Mesenchymal stem cell (in vitro differentiated cells and primary cell): ENCODE data around the gene MARK3.
"Not testable (repeated sequence)": the region's sequence is repeated elsewhere in the genome, so short reads cannot be mapped to it uniquely, and the experiment has no call there.

ENCODE experiments used
- DNase-seq: peaks from one replicate; pipeline ENCODE4 v3.0.0-alpha.2; 2013
- H2AFZ ChIP-seq: one replicate; pipeline ENCODE4 v1.6.1; 2013; ENCODE audit warnings: low read depth, mild to moderate bottlenecking, control low read depth, inconsistent platforms, low read length, moderate library complexity
- H2AK5ac ChIP-seq: 2 replicates; pipeline ENCODE4 v1.6.1; 2013; ENCODE audit warnings: low read length, moderate library complexity, mild to moderate bottlenecking, inconsistent platforms; ENCODE audit not compliant: severe bottlenecking
- H2BK120ac ChIP-seq: one replicate; pipeline ENCODE4 v1.6.1; 2013; ENCODE audit warnings: low read depth, mild to moderate bottlenecking, inconsistent platforms, low read length, moderate library complexity
- H2BK12ac ChIP-seq, 2 experiments: one replicate each; pipeline ENCODE4 v1.6.1; 2013; ENCODE audit warnings: inconsistent platforms in 2 of 2, low read length in 2 of 2, mild to moderate bottlenecking in 2 of 2, moderate library complexity in 2 of 2, control low read depth in 1 of 2
- H2BK15ac ChIP-seq: one replicate; pipeline ENCODE4 v1.6.1; 2013; ENCODE audit warnings: mild to moderate bottlenecking, low read depth, inconsistent platforms; ENCODE audit not compliant: poor library complexity, severe bottlenecking
- H2BK5ac ChIP-seq: 2 replicates; pipeline ENCODE4 v1.6.1; 2013; ENCODE audit warnings: low read depth, mild to moderate bottlenecking, low read length, control low read depth, inconsistent platforms; ENCODE audit not compliant: poor library complexity, severe bottlenecking
- H3K14ac ChIP-seq, 2 experiments: one replicate each; pipeline ENCODE4 v1.6.1; 2013; ENCODE audit warnings: inconsistent platforms in 2 of 2, low read length in 2 of 2, control low read depth in 1 of 2, mild to moderate bottlenecking in 1 of 2, moderate library complexity in 1 of 2
- H3K18ac ChIP-seq, 2 experiments: one replicate each; pipeline ENCODE4 v1.6.1; 2013; ENCODE audit warnings: inconsistent platforms in 2 of 2, low read length in 2 of 2, control low read depth in 1 of 2, low read depth in 1 of 2, mild to moderate bottlenecking in 1 of 2
- H3K23ac ChIP-seq, 2 experiments: one replicate each; pipeline ENCODE4 v1.6.1; 2013; ENCODE audit warnings: inconsistent platforms in 2 of 2, low read length in 2 of 2, mild to moderate bottlenecking in 2 of 2, moderate library complexity in 2 of 2, control low read depth in 1 of 2
- H3K27ac ChIP-seq: 2 replicates; pipeline ENCODE4 v1.5.1; 2013; ENCODE audit warnings: mild to moderate bottlenecking, moderate library complexity, low read length, control low read depth, inconsistent platforms; ENCODE audit not compliant: poor library complexity, severe bottlenecking
- H3K27me3 ChIP-seq, 2 experiments: 2 replicates each; pipeline versions ENCODE4 v1.6.1 to v1.7.0; 2013; ENCODE audit warnings: low read length in 2 of 2, mild to moderate bottlenecking in 2 of 2, moderate library complexity in 2 of 2, control low read depth in 1 of 2, inconsistent platforms in 1 of 2; ENCODE audit not compliant: control insufficient read depth in 1 of 2, insufficient read depth in 1 of 2
- H3K36me3 ChIP-seq, 2 experiments: 2 replicates each; pipeline versions ENCODE4 v1.6.1 to v1.7.0; 2013; ENCODE audit warnings: low read length in 2 of 2, control low read depth in 1 of 2, inconsistent platforms in 1 of 2, low read depth in 1 of 2, mild to moderate bottlenecking in 1 of 2; ENCODE audit not compliant: insufficient read depth in 2 of 2, control insufficient read depth in 1 of 2
- H3K4ac ChIP-seq, 2 experiments: one replicate each; pipeline ENCODE4 v1.6.1; 2013; ENCODE audit warnings: inconsistent platforms in 2 of 2, low read length in 2 of 2, mild to moderate bottlenecking in 2 of 2, moderate library complexity in 2 of 2, control low read depth in 1 of 2, low read depth in 1 of 2
- H3K4me1 ChIP-seq: 2 replicates; pipeline ENCODE4 v1.6.1; 2013; ENCODE audit warnings: low read depth, low read length, control low read depth; ENCODE audit not compliant: control insufficient read depth, insufficient read depth
- H3K4me2 ChIP-seq: 2 replicates; pipeline ENCODE4 v1.6.1; 2013; ENCODE audit warnings: low read length, mild to moderate bottlenecking, inconsistent platforms; ENCODE audit not compliant: poor library complexity, severe bottlenecking
- H3K4me3 ChIP-seq, 2 experiments: 2 replicates each; pipeline versions ENCODE4 v1.5.1 to v1.7.0; 2013; ENCODE audit warnings: low read length in 2 of 2, mild to moderate bottlenecking in 2 of 2, control low read depth in 1 of 2, low read depth in 1 of 2; ENCODE audit not compliant: insufficient read depth in 1 of 2
- H3K79me1 ChIP-seq: replicated peaks from 2 replicates; pipeline ENCODE4 v1.6.1; 2013; ENCODE audit warnings: mild to moderate bottlenecking, control low read depth, low read length, inconsistent platforms; ENCODE audit not compliant: poor library complexity, severe bottlenecking
- H3K9ac ChIP-seq: 2 replicates; pipeline ENCODE4 v1.7.0; 2013; ENCODE audit warnings: mild to moderate bottlenecking, low read length, moderate library complexity
- H3K9me3 ChIP-seq: 2 replicates; pipeline ENCODE4 v1.7.0; 2013; ENCODE audit warnings: mild to moderate bottlenecking, low read length; ENCODE audit not compliant: control insufficient read depth
- H4K8ac ChIP-seq: one replicate; pipeline ENCODE4 v1.6.1; 2013; ENCODE audit warnings: inconsistent platforms, mild to moderate bottlenecking, low read length, moderate library complexity
- H4K91ac ChIP-seq: one replicate; pipeline ENCODE4 v1.6.1; 2013; ENCODE audit warnings: mild to moderate bottlenecking, low read length, inconsistent platforms
- WGBS: methylation state at CpG from one replicate; pipeline ENCODE4 v1.1.7; 2013; ENCODE audit warnings: mixed read lengths; 5-methylcytosine and 5-hydroxymethylcytosine counted together

Gene MARK3

DNA sequence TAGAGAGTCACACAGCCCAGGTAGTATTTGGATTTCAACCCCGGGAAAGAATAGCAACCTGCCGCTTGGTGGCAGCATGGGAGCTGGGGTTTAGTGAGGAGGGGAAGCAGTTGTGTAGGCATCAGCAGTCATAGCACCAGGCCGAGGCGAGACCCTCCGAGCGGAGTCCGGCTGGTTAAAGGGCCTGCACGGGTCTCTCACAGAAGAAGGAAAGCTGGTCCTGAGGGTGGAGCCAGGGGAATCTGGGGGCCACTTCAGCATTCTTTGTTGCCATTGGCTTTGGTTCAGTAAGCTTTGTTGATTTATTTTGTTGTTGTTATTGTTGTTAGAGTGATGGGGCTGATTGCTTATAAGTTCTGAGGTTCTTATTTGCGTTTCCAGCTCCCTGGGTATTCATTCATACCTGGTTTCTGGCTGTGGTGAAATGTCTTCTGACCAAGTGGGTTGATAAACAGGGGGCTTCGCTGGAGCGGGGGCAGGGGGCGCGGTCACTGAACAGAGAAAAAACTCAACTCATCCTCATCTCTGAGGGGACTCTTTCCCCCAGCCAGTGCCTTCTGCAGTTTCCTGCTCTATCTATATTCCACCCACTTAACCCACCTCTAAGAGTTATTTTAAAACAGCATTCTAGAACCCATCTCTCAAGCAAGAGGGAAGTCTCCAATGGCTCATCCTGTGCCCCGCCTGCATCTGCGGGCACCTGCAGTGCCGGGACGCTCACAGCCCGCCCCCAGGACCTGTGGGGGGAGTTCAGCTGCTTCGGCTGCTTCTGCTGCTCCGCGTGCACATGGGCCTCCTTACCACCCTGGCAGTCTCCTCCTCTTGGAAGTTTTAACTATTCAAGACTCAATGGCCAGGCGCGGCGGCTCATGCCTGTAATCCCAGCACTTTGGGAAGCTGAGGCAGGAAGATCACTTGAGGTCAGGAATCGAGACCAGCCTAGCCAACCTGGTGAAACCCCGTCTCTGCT lies 125.8 kb downstream of the MARK3 start:
- Histone ChIP-seq H3K9me3 (no peaks in the 10 kb centered on the region), H2BK120ac (no peak overlapping the region), H4K91ac (no peak overlapping the region), H3K4me3 (no peak overlapping the region), H3K4ac (no peak overlapping the region), H2BK12ac (no peak overlapping the region), H3K9ac (no peak overlapping the region), H2AFZ (no peak overlapping the region), H3K27ac (no peak overlapping the region), H3K18ac (no peak overlapping the region), H3K36me3 (peaks cover 66 to 70% of the 10 kb centered on the region in 2 experiments), H3K79me1 (peaks cover 7% of the 10 kb centered on the region), H2BK5ac (no peak overlapping the region), H2BK15ac (no peak overlapping the region), H2AK5ac (no peak overlapping the region), H3K4me1 (peaks cover 9% of the 10 kb centered on the region), H4K8ac (no peak overlapping the region), H3K23ac (no peak overlapping the region), H3K14ac (no peak overlapping the region), H3K27me3 (no peaks in the 10 kb centered on the region), H3K4me2 (no peak overlapping the region)
- 94% methylated on average over 24 of the region's 26 CpGs for WGBS
- no peak for DNase-seq

- 100% methylated on average over 6 of the region's 8 CpGs for WGBS
- DNase-seq, H3K23ac ChIP-seq: not testable (repeated sequence)
Measured at GRCh38 chr14:103512180-103512579, 127.0 kb downstream of the MARK3 start.

DNA sequence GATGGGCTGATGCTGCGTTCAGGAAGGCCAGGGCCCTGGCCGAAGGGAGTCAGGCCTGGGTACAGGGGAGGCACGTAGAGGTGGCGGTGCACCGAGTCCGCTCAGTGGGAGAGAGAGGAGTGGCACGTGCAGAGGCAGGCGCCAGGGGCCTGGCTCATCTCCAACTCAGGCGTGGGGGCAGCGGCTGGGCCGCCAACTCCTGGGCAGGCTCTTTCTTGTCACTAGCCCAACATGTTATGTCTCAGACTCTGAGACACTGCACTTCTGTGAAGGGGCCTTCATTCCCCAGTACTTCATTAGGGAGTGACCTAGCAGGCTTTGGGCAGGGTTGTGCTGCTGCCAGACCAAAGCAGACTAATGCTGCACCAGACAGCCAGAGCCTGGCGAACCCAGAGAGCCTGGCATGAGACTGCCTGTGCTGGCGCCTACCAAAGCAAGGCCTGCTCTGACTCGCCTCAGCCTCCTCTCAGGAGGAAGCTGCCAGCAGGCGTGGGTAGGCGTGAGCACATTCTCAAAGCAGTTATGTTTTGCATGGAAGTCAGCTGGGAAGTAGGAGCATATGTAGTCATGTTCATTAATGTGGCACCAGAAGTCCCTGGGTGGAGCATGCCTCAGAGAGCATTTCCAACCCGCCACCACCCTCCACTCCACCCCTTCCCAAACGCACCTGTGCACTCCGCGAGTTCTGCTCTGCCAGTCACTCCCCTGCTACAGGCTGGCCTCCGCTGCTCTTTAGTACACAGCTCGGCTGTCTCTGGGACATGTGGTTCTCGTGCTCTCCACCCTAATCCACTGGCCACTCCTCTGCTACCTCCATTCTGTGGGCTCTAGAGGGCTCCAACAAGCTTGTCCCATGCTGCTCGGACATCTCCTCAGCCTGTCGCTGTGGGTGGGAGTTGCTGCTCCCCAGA lies 127.7 kb downstream of the MARK3 start:
- Histone ChIP-seq H4K91ac (no peak overlapping the region), H3K4me3 (no peak overlapping the region), H3K36me3 (peaks cover 57 to 61% of the 10 kb centered on the region in 2 experiments), H3K27ac (no peak overlapping the region), H3K18ac (no peak overlapping the region), H3K79me1 (peaks cover 6% of the 10 kb centered on the region), H3K23ac (no peak overlapping the region), H2BK12ac (no peak overlapping the region), H3K9ac (peak overlapping the region; percentile 60), H3K4me1 (peaks cover 13% of the 10 kb centered on the region), H3K4me2 (no peak overlapping the region), H2BK5ac (no peak overlapping the region), H3K27me3 (no peaks in the 10 kb centered on the region), H3K4ac (no peak overlapping the region), H4K8ac (no peak overlapping the region), H2AK5ac (no peak overlapping the region), H3K14ac (no peak overlapping the region), H2BK15ac (no peak overlapping the region), H2BK120ac (no peak overlapping the region), H3K9me3 (no peaks in the 10 kb centered on the region), H2AFZ (no peak overlapping the region)
- DNase-seq, result no peak
- 93% methylated on average over 23 of the region's 25 CpGs for WGBS

More at GRCh38 chr14:103512180-103512579, 127.0 kb downstream of the MARK3 start:
- not testable (repeated sequence) for H3K4me3 ChIP-seq, H2BK12ac ChIP-seq, H3K4ac ChIP-seq, H3K18ac ChIP-seq, H2BK15ac ChIP-seq, H3K27me3 ChIP-seq, H2BK120ac ChIP-seq, H2AFZ ChIP-seq, H2AK5ac ChIP-seq, H3K4me1 ChIP-seq, H3K14ac ChIP-seq, H3K9me3 ChIP-seq, H4K91ac ChIP-seq, H3K79me1 ChIP-seq, H3K27ac ChIP-seq, H3K4me2 ChIP-seq, H2BK5ac ChIP-seq, H4K8ac ChIP-seq
- H3K9ac ChIP-seq, result peak overlapping the region; percentile 60
- H3K36me3 ChIP-seq, result peaks cover 61 to 64% of the 10 kb centered on the region in 2 experiments
